Measurements from ENCODE around the gene OSM.
A peak's percentile ranks its signal among the peaks of the same experiment; 100 is the strongest.

Gene OSM

DNA sequence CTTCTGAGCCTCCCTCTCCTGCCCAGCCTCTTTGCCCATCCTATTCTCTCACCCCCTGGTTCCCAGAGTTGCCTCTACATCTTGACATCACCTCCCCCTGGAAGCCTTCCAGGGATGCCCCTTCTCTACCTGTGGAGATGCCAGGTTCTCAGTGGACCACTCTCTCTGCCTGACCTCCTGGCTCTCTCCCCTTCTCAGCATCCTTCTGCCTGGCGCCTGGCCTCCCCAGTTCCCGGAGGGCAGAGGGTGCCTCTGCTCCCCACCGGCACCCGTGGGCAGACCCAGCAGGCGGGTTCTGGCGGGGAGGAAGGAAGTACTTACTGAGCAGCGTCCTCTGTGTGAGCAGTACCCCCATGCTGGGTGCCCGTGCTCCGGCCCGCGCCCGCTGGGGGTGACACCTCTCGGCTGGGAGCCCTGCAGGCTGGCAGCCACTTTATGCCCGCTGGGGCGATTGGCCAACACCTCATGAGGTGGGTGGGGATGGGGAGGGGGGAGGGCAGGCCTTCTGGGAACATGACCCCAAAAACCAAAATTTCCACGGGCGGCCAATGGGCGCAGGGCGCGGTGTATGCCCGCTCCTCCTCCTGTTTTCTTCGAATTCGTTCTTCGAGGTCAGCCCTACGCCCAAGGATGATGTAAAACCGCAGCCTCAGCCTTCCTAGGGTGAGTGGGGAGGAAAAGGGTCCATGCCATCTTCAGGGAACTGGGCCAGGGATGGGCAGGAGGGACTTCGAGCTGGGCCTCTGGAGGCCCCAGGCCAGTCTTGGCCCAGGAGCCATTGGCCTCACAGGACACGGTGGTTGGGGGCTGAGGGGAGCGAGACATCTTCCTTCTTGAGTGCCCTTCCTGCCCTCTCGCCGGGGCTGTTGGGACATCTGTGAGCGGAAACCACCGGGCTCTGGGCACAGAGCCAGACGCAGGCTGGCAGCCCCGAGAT lies at the start of gene OSM:
TSS of gene OSM (minus strand) at position 407 of the 937 bp plus-strand sequence. CDS start at position 355, 52 bp downstream.
- no peak for DNase-seq (ENCODE audit: low spot score)

DNA sequence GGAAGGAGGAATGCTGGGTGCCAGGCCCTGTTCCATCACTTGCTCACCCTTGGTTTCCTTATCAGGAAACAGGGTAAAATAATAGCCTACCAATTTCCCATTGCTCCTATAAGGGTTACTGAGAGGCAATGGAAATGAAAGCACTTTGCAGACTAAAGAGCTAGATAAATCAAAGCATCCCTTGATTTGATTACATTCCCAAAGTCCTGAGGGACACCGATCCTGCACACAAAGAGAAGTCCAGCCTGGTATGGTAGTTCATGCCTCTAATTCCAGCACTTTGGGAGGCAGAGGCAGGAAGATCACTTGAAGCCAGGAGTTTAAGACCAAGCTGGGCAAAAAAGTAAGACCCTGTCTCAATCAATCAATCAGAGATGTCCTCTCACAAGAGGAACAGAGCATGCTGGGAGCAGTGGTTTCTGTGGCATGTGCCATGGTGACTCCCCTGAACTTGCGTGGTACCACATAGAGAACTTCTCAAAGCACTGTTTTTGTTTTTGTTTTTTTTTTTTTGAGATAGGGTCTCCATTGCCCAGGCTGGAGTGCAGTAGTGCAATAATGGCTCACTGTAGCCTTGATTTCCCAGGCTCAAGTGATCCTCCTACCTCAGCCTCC lies 49.4 kb upstream of the OSM start:
- DNase-seq (ENCODE audit: low spot score), result no peak

GRCh38 chr22:30314915-30315314 lies 48.3 kb upstream of the OSM start:
- DNase-seq (ENCODE audit: low spot score), result no peak

DNA sequence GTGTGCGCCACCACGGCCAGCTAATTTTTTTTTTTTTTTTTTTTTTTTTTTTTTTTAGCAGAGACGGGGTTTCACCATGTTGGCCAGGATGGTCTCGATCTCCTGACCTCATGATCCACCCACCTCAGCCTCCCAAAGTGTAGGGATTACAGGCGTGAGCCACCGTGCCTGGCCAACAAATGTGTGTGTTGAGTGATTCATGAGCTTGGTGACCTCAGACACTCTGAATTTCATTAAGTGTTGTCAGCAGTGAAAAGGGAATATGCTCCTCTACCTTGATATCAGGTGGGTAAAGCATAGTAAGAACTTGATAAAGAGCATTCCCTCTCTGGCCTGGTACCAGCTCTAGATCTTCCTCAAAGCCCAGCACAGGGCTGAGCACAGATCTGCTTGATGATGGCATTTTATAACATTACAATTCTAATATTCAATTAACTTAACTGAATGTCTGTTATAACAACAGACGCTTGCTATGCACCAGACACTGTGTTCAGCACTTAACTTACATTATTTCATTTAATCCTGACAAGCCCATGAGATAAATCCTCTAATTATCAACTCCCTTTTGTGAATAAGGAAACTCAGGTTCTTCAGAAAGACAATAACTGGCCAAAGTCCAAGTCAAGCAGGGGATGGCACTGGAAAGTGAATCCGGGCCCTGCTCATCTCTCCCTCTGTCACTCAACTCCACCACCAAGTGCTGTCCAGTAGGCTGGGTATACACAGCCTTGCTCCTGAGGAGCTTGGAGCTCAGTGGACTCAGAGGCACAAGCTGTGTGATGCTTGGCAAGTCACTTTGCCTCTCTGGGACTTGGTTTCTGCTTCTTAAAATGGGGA lies 47.1 kb upstream of the OSM start:
- no peak for DNase-seq (ENCODE audit: low spot score)

- DNase-seq (ENCODE audit: low spot score), result peak; percentile 62
These were observed 45.4 kb upstream of the OSM start for GRCh38 chr22:30312053-30312452.

DNA sequence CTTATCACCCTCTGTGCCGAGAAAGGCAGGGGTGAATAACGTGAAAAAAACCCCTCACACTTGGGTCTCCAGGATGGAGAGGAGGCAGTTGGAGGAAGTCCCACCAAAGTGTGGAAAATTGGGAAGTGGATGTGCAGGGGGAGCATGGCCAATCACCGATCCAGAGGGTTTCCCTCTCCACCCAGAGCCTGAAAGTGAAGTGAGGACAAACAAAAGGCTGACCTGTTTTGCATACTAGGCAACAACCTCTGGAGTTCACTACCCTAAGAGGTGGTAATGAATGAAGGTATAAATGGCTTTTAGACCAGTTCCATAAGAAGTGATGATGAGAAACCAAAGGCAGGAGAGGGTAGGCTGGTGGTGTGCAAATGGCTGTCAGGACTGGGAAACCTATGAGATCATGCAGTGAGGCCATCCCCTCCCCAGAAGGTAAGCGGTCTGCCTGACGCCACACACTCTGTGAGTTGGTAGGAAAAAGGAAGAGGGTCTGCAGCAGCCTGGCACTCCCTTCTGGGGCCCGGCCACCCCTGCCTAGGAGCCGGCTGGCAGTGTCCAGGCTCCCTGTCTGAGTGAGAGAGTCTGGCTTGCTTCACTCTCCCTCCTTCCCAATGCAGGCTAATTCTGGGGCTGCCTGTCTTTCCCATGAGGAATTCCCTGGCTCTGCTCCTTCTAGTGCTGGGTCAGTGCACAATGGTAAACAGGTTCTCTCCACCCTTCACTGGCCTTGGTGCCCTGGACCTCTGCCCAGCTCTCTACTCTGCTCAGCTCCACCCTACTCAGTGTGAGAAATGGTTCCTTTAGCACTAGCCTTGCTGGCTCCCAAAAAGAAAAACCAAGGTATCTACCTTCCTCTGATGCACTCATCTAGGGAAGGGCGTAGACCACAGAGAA lies 44.5 kb upstream of the OSM start:
- DNase-seq (ENCODE audit: low spot score), result peak; percentile 82

GRCh38 chr22:30309951-30310741 lies 43.5 kb upstream of the OSM start:
- peak; percentile 60 for DNase-seq (ENCODE audit: low spot score)

DNA sequence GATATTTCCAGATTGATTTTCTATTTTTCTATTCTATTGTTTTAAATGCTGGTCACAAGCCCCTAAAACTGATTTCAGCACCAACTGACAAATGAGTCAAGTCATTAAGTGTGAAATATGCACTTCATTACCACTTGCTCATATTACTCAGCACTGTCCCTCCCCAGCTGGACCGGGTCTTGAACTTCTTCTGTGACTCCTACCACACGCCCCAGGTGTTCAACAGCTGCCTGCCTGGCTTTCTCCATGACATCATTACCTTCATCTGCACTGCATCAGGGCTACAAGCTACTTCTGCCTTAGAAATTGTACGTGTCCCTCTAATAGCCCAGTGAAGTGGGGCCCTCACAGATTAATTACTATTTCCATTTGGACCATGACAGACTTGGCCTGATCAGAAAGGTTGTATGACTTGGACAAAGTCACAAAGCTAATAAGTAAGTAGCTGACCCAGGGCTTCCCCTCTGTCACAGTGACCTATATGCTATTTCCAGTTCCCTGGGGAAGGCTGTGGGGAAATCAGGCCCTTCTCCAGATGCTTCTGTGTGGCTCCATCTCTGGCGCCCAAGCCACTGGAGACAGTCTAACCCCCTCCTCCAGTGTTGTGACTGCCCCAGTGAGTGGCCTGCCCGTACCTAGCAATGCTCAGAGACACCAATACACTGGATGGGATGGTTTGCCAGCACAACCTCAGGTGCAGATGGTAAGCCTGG lies 42.0 kb upstream of the OSM start:
- peak; percentile 43 for DNase-seq (ENCODE audit: low spot score)

DNA sequence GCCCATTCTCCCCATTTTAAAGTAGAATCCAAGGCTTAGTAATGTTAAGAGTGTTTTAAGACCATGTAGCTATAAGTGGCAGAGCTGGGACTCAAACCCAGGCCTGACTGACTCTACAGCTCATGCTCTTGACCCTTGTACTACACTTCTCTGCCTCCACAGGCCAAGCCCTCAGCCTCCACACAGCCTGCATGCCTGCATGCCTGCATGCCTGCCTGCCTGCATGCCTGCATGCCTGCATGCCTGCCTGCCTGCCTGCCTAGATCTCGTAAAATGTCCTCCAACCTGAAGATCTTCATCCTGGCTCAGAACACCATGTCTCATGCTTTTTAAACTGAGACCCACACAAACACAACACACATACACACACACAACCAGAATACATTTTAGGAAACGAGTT lies 41.4 kb upstream of the OSM start:
- DNase-seq (ENCODE audit: low spot score), result no peak

GRCh38 chr22:30307041-30307574 lies 40.5 kb upstream of the OSM start:
- DNase-seq (ENCODE audit: low spot score), result no peak

GRCh38 chr22:30306627-30307011 lies 40.0 kb upstream of the OSM start:
- DNase-seq (ENCODE audit: low spot score), result no peak

DNA sequence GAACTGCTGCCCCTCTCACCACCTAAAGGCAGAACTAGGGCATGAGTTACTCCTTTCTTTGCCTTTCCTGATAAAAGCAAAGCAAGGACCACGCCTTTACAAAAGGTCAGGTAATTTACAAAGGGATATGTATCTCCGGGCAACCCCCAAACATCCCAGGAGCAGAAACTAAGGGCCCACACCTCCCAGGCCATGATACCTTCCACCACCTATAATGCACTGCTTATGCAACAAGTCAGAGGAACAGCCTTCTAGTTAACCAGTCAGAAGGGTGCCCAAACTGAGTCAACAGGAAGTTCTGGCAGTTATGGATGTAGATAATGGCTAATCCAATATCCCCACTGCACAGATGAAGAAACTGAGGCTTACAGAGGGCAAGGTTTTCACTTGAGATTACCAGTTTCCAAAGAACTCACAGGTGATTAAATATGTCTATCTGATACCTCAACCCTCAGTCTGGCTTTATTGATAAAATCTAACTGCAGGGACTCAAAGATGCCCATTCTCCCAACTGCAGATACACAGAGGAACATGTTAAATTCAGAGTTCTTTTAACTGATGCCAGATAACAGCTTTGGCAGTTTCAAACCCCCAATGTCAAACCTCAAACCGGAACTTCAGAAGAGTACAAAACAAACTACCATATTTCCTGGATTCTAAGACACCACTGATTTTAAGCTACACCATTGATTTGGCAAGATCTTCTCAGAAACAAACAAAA lies 39.4 kb upstream of the OSM start:
- DNase-seq (ENCODE audit: low spot score), result no peak

DNA sequence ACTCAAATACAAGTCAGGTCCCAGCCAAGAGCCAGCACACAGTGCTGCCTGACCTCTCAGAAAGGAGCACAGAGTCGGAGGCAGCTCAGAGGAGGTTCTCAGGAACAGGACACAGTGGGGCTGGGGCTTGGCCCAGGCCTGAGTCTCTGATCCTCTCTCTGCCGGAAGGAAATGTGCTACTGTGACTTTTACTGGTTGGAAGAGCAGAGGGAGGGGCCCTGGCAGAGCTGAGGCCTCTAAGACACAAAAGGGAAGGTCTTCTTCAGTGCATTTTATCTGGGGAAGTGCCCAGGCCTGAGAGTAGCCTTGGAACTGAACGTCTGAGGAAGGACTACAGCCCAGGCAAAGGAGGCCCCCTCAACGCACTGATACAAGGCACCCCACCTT lies 38.9 kb upstream of the OSM start:
- DNase-seq (ENCODE audit: low spot score), result peak; percentile 32

DNA sequence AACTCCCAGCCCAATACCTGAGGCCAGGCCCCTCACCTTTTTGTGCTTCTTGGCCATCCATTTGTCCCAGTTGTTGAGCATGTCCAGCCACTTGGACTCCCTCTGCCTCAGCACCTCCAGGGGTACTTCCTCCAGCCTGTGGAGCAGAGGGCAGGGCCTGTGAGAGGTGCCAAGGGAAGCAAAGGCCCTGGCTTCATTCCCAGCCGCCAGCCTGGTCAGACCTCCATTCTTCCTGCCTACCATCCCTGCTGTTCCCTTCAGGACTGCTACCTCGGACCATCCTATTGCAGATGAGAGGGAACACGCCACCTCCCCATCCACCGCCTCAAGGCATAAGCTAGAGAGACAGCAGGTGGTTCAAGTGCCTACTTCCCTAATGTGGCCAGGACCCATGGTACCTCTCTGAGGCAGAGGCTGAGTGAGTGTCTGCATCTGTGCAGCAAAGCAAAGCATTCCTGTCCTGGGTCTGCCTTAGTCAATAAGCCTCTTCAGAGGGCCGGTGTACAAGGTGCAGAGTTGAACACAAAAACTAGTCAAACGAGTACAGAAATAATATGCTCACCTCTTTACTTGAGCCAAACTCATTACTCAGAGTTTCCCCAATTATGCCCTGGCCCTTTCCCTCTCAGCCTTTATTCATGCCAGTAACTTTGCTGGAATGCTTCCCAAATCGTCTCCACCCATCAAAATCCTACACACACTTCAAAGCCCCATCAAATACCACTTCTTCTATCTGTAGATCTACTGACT lies 38.0 kb upstream of the OSM start:
- peak; percentile 33 for DNase-seq (ENCODE audit: low spot score)

DNA sequence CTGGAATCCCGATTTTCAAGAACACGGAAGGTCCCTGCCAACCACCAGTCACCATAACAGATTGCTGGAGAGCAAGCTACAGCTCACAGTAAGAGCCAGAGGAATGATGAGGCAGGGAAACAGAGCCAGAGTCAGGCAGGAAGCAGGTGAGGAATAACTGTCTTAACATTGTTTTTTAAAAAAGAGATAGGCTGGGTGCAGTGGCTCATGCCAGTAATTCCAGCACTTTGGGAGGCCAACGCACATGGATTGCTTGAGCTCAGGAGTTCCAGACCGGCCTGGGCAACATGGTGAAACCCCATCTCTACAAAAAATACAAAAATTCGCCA lies 36.1 kb upstream of the OSM start:
- DNase-seq (ENCODE audit: low spot score), result no peak

- DNase-seq (ENCODE audit: low spot score), result peak; percentile 85
These were observed 35.6 kb upstream of the OSM start for GRCh38 chr22:30301995-30302809.

GRCh38 chr22:30299322-30299721 lies 32.7 kb upstream of the OSM start:
- no peak for DNase-seq (ENCODE audit: low spot score)
